ENCODE data around the gene DNAI2.

DNA sequence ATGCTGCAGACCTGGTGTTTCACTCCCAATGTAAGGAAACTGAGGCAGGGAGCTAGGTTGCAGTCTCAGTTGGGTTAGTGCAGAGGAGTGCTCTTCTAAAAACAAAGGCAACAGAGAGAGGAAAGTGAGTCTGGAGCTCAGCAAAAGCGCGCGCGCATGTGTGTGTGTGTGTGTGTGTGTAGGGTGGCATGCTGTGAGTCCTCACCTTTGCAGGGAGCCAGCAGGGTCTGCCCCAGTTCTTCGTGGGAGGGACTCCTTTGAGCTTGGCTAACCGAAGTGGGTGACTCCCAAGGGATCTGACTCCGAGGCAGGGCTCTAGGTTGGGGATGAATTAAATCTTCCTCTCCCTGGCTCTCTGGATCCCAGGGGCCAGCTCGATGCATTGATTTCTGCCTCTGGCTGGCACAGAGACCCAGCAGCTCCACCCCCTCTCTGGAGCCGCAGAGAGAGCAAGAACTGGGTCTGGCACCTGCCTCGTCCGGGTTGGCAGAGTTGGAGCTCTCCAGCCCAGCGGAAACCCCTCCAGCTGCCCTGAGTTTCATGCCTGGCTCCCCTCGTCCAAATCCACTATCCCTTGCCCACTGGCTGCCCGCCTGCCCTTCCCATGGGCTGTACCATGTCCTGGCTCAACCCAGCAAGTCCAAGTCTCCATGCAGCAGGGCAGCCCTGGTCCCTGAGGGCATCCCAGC, 88.9 kb downstream of the DNAI2 start:
- TF ChIP-seq, protein P1, sequence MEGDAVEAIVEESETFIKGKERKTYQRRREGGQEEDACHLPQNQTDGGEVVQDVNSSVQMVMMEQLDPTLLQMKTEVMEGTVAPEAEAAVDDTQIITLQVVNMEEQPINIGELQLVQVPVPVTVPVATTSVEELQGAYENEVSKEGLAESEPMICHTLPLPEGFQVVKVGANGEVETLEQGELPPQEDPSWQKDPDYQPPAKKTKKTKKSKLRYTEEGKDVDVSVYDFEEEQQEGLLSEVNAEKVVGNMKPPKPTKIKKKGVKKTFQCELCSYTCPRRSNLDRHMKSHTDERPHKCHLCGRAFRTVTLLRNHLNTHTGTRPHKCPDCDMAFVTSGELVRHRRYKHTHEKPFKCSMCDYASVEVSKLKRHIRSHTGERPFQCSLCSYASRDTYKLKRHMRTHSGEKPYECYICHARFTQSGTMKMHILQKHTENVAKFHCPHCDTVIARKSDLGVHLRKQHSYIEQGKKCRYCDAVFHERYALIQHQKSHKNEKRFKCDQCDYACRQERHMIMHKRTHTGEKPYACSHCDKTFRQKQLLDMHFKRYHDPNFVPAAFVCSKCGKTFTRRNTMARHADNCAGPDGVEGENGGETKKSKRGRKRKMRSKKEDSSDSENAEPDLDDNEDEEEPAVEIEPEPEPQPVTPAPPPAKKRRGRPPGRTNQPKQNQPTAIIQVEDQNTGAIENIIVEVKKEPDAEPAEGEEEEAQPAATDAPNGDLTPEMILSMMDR (conservative IDR thresholded peaks at IDR 0.05; ENCODE audit: low read length) = no peak
- no peak for TF ChIP-seq EZH2phosphoT487 (IDR thresholded peaks at IDR 0.05; ENCODE audit: borderline replicate concordance)

All from Loucy (cell line).